ENCODE measurements around the gene SMCP. TPM values are rescaled to one million over a fixed set of nuclear protein-coding genes. Genes with fewer than 3 reads are reported as not detected.

SMCP gene
- total and polyA plus RNA-seq, 11 donors, result not detected

DNA sequence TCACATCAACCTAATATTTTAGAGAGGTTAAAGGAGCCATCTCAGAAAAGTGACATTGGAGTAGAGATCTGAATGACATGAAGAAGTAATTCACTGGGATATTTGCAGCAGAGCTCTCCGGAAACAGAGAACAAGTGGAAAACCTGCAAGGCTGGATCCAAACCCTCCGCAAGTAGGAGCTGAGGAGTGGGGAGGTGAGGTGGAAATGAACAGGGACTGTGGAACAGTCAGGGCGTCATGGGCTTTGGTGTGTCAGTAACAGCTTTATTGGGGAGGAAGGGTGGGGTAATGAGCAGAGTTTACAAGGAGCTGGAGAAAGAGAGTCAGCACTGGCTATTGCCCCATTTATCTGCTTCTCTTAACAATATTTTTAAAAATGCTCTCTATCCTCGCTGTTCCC is 20.9 kb downstream of the SMCP start:
- no peak for ATAC-seq
- no peak for DNase-seq
- Histone ChIP-seq H3K36me3 (no peaks in the 10 kb centered on the region), H3K27me3 (peaks cover 0 to 17% (median 0%) of the 10 kb centered on the region in 9 donors), H3K4me1 (no peaks in the 10 kb centered on the region), H3K4me3 (no peak overlapping the region), H3K9me3 (no peaks in the 10 kb centered on the region), H3K27ac (no peak overlapping the region)
- TF ChIP-seq CTCF (IDR thresholded peaks at IDR 0.05) (no peak), POLR2A (IDR thresholded peaks at IDR 0.05) (no peak)
- WGBS, 4 donors, result 78 to 82% (median 80%) methylated on average over 4 of the region's 4 CpGs
- intact Hi-C loops (cut with DNase I), result no loop called here

- DNase-seq, result no peak
- Histone ChIP-seq H3K27me3 (peaks cover 0 to 20% (median 0%) of the 10 kb centered on the region in 9 donors), H3K36me3 (no peaks in the 10 kb centered on the region), H3K27ac (no peak overlapping the region), H3K4me1 (no peaks in the 10 kb centered on the region), H3K4me3 (no peak overlapping the region), H3K9me3 (no peaks in the 10 kb centered on the region)
- intact Hi-C loops (cut with DNase I), result no loop called here
- WGBS, 4 donors, result 60 to 68% (median 62%) methylated on average over 2 of the region's 2 CpGs
- ATAC-seq, result no peak
- no peak for TF ChIP-seq POLR2A (IDR thresholded peaks at IDR 0.05)
Observed at GRCh38 chr1:152899883-152900282, 21.8 kb downstream of the SMCP start.

DNA sequence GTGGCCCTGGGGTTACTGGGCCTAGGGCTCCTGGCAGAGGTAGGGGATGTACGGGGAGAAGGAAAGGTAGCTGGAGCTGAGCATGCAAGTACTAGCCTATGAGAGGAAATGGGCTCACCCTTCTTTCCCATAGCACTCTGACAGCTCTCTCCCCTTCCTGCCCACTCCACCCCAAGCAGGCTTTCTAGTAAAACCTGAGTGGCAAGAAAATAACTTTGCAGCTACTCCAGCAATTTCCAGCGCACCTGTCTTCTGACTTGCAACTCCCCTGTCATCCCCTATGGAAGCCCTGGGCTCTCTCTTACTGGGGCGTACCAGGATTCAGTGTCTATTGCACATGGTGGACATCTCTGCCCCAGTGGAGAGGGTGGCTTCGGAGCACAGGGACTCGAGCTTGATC is 23.5 kb downstream of the SMCP start:
- ATAC-seq (no peak), DNase-seq (no peak)
- Histone ChIP-seq H3K9me3 (no peaks in the 10 kb centered on the region), H3K4me3 (no peak overlapping the region), H3K4me1 (no peaks in the 10 kb centered on the region), H3K27me3 (peaks cover 0 to 15% (median 0%) of the 10 kb centered on the region in 9 donors), H3K36me3 (no peaks in the 10 kb centered on the region), H3K27ac (no peak overlapping the region)
- WGBS, 4 donors, result 70 to 80% (median 72%) methylated on average over 5 of the region's 5 CpGs
- intact Hi-C loops (cut with DNase I), result no loop called here
- TF ChIP-seq POLR2A (IDR thresholded peaks at IDR 0.05) (no peak), CTCF (IDR thresholded peaks at IDR 0.05) (no peak)

- intact Hi-C loops (cut with DNase I), result no loop called here
- TF ChIP-seq POLR2A (IDR thresholded peaks at IDR 0.05) (no peak), CTCF (IDR thresholded peaks at IDR 0.05) (no peak)
- Histone ChIP-seq H3K9me3 (no peaks in the 10 kb centered on the region), H3K4me1 (no peaks in the 10 kb centered on the region), H3K27me3 (peaks cover 0 to 12% (median 0%) of the 10 kb centered on the region in 9 donors), H3K27ac (no peak overlapping the region), H3K36me3 (no peaks in the 10 kb centered on the region), H3K4me3 (no peak overlapping the region)
- WGBS, 4 donors, result 45 to 62% (median 53%) methylated on average over 4 of the region's 4 CpGs
- DNase-seq (no peak), ATAC-seq (no peak)
Observed at GRCh38 chr1:152902636-152903035, 24.5 kb downstream of the SMCP start.

DNA sequence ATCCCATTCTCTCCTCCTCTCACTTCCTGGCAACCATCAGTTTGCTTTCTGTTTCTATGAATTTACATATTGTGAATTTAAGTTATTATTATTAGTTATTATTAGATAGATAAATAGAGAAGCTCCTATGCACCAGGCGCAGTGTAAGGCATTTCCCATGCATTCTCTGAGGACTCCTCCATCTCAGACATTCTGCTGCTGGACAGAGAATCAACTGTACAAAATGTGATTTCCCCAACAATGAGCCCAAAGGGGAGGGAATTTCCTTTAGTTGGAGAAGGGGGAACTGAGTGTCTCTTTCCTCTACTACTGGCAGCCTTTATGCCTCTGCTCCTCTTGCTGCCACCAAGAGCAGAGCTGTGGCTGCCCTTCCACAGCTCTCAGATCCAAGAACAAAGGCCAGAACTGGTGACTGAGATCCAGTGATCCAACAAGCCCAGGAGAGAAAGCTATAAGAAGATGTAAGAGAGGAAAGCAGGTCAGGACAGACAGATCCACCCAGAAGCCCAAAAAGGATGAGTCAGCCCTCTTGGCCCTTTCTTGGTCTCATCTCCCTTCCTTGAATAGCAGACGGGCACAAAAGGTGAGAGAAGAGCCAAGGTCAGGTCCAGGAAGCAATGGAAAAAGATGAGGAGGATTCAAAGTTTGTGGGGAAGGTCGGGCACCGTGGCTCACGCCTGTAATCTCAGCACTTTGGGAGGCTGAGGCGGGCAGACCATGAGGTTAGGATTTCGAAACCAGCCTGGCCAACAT is 26.7 kb downstream of the SMCP start:
- H3K27ac ChIP-seq, result no peak overlapping the region
- H3K9me3 ChIP-seq, result no peaks in the 10 kb centered on the region
- no peaks in the 10 kb centered on the region for H3K4me1 ChIP-seq
- no peaks in the 10 kb centered on the region for H3K36me3 ChIP-seq
- WGBS, 4 donors, result 71 to 82% (median 81%) methylated on average over 7 of the region's 7 CpGs
- ATAC-seq (no peak), DNase-seq (no peak)
- no peak overlapping the region for H3K4me3 ChIP-seq
- H3K27me3 ChIP-seq, result peaks cover 0 to 17% (median 0%) of the 10 kb centered on the region in 9 donors
- no peak for TF ChIP-seq CTCF (IDR thresholded peaks at IDR 0.05)
- intact Hi-C loops (cut with DNase I), result no loop called here
